Measurements from ENCODE around the gene NDUFV2. TPM values are rescaled to one million over a fixed set of nuclear protein-coding genes. Genes with fewer than 3 reads are reported as not detected.
"Not testable (repeated sequence)": the region's sequence is repeated elsewhere in the genome, so short reads cannot be mapped to it uniquely, and the experiment has no call there.

NDUFV2 gene
- total and polyA plus RNA-seq, 2 donors (not counting 3 experiments of a cell fraction or from before 2014, with no cell fraction given) = 65.7 to 152 TPM

DNA sequence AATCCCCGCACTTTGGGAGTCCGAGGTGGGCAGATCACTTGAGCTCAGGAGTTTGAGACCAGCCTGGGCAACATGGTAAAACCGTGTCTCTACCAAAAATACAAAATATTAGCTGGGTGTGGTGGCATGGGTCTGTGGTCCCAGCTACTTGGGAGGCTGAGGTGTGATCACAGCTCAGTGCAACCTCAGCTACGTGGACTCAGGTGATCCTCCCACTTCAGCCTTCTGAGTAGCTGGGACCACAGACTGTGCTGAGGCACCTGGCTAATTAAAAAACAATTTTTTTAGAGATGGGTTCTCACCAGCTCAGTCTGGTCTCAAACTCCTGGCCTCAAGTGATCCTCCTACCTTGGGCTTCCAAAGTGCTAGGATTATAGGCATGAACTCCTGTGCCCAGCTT lies 57.5 kb downstream of the NDUFV2 start:
- Histone ChIP-seq H3K9ac (replicated peaks; ENCODE audit: extremely low read depth, insufficient read depth, low read length) (no peak overlapping the region), H3K4me2 (ENCODE audit: insufficient read depth, low read length) (no peak overlapping the region), H4K20me1 (replicated peaks; ENCODE audit: control insufficient read depth, extremely low read depth, insufficient read depth, low read length) (peaks cover 2% of the 10 kb centered on the region), H3K9me1 (replicated peaks; ENCODE audit: control insufficient read depth, extremely low read depth, insufficient read depth, low read length) (no peaks in the 10 kb centered on the region), H3K9me3 (replicated peaks; ENCODE audit: control insufficient read depth, insufficient read depth, low read length) (no peaks in the 10 kb centered on the region), H3K27me3 (ENCODE audit: control insufficient read depth in 2 of 2, insufficient read depth in 2 of 2, low read length in 2 of 2) (no peaks in the 10 kb centered on the region), H2AFZ (ENCODE audit: low read depth, low read length) (no peak overlapping the region), H3K4me1 (ENCODE audit: control insufficient read depth, extremely low read depth, insufficient read depth, low read length) (no peaks in the 10 kb centered on the region), H3K79me2 (ENCODE audit: control insufficient read depth, insufficient read depth, low read length) (peaks cover 83% of the 10 kb centered on the region), H3K36me3 (ENCODE audit: control insufficient read depth in 2 of 2, extremely low read depth in 1 of 2, insufficient read depth in 2 of 2, low read length in 2 of 2) (no peaks in the 10 kb centered on the region), H3K27ac (ENCODE audit: insufficient read depth, low read depth, low read length) (no peak overlapping the region), H3K4me3 (replicated peaks in 1 of 3; ENCODE audit: insufficient read depth in 1 of 3, low read depth in 1 of 3, low read length in 3 of 3) (no peak overlapping the region)
- dilution Hi-C loops (cut with MboI; ENCODE audit: extremely low pct_ligation_motif_present, low sequenced_read_pairs) (no loop called here), intact Hi-C loops (cut with micrococcal nuclease) (no loop called here)
- no TSS peak for BruUV-seq (replicated peaks)
- ChIA-PET CTCF (interaction anchor here (1.4 to 1.9 kb wide), 4 partner anchors 9 to 357 kb away, joined by 4 to 8 read pairs (median 8); no protein-coding TSS in a partner anchor), POLR2A (no interaction called here)
- FAIRE-seq (no peak), DNase-seq (ENCODE audit: low read depth, low spot score) (no peak)
- TF ChIP-seq EZH2 (IDR thresholded peaks at IDR 0.05; ENCODE audit: borderline replicate concordance, low read depth, low read length, severe bottlenecking) = no peak
- no peak for TF ChIP-seq POLR2A (IDR thresholded peaks at IDR 0.05; ENCODE audit: low read depth, low read length)
- TF ChIP-seq, protein P1, sequence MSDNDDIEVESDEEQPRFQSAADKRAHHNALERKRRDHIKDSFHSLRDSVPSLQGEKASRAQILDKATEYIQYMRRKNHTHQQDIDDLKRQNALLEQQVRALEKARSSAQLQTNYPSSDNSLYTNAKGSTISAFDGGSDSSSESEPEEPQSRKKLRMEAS (IDR thresholded peaks at IDR 0.05; ENCODE audit: insufficient read depth, insufficient read length) = no peak
- TF ChIP-seq GATA2 (IDR thresholded peaks at IDR 0.05; ENCODE audit: insufficient read depth, insufficient read length, low read depth, low read length) = no peak
- TF ChIP-seq MYC (IDR thresholded peaks at IDR 0.05; ENCODE audit: low read depth, low read length) = no peak
- TF ChIP-seq, protein P2, sequence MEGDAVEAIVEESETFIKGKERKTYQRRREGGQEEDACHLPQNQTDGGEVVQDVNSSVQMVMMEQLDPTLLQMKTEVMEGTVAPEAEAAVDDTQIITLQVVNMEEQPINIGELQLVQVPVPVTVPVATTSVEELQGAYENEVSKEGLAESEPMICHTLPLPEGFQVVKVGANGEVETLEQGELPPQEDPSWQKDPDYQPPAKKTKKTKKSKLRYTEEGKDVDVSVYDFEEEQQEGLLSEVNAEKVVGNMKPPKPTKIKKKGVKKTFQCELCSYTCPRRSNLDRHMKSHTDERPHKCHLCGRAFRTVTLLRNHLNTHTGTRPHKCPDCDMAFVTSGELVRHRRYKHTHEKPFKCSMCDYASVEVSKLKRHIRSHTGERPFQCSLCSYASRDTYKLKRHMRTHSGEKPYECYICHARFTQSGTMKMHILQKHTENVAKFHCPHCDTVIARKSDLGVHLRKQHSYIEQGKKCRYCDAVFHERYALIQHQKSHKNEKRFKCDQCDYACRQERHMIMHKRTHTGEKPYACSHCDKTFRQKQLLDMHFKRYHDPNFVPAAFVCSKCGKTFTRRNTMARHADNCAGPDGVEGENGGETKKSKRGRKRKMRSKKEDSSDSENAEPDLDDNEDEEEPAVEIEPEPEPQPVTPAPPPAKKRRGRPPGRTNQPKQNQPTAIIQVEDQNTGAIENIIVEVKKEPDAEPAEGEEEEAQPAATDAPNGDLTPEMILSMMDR (IDR thresholded peaks at IDR 0.05; ENCODE audit: extremely low read depth in 1 of 2, insufficient read depth in 1 of 2, low read depth in 1 of 2, low read length in 2 of 2) = no peak
- TF ChIP-seq FOS (IDR thresholded peaks at IDR 0.05; ENCODE audit: borderline replicate concordance, insufficient read depth, low read length) = no peak

DNA sequence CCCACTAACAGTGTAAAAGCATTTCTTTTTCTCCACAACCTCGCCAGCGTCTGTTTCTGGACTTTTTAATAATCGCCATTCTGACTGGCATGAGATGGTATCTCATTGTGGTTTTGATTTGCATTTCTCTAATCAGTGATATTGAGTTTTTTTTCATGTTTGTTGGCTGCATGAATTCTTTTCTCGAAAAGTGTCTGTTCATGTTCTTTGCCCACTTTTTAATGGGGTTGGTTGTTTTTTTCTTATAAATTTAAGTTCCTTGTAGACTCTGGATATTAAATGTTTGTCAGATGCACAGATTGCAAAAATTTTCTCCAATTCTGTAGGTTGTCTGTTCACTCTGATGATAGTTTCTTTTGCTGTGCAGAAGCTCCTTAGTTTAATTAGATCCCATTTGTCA lies 60.2 kb downstream of the NDUFV2 start:
- H4K20me1 ChIP-seq (replicated peaks; ENCODE audit: control insufficient read depth, extremely low read depth, insufficient read depth, low read length); H3K9ac ChIP-seq (replicated peaks; ENCODE audit: extremely low read depth, insufficient read depth, low read length); H3K27ac ChIP-seq (ENCODE audit: insufficient read depth, low read depth, low read length); CTCF ChIA-PET; intact Hi-C loops (cut with micrococcal nuclease); H3K27me3 ChIP-seq (ENCODE audit: control insufficient read depth in 2 of 2, insufficient read depth in 2 of 2, low read length in 2 of 2); dilution Hi-C loops (cut with MboI; ENCODE audit: extremely low pct_ligation_motif_present, low sequenced_read_pairs); H2AFZ ChIP-seq (ENCODE audit: low read depth, low read length); H3K9me1 ChIP-seq (replicated peaks; ENCODE audit: control insufficient read depth, extremely low read depth, insufficient read depth, low read length); DNase-seq (ENCODE audit: low read depth, low spot score); POLR2A ChIA-PET; H3K4me2 ChIP-seq (ENCODE audit: insufficient read depth, low read length); BruUV-seq (replicated peaks); H3K36me3 ChIP-seq (ENCODE audit: control insufficient read depth in 2 of 2, extremely low read depth in 1 of 2, insufficient read depth in 2 of 2, low read length in 2 of 2); H3K4me3 ChIP-seq (replicated peaks in 1 of 3; ENCODE audit: insufficient read depth in 1 of 3, low read depth in 1 of 3, low read length in 3 of 3); H3K9me3 ChIP-seq (replicated peaks; ENCODE audit: control insufficient read depth, insufficient read depth, low read length); FAIRE-seq; H3K4me1 ChIP-seq (ENCODE audit: control insufficient read depth, extremely low read depth, insufficient read depth, low read length): not testable (repeated sequence)
- peaks cover 68% of the 10 kb centered on the region for H3K79me2 ChIP-seq (ENCODE audit: control insufficient read depth, insufficient read depth, low read length)

DNA sequence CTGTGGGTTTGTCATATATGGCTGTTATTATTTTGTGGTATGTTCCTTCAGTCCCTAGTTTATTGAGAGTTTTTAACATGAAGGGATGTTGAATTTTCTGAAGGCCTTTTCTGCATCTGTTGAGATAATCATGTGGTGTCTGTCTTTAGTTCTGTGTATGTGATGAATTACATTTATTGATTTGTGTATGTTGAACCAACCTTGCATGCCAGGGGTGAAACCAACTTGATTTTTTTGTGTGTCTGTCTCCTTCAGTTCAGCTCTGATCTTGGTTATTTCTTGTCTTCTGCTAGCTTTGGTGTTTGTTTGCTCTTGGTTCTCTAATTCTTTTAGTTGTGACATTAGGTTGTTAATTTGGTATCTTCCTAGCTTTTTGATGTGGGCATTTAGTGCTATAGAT lies 61.6 kb downstream of the NDUFV2 start:
- POLR2A ChIA-PET = not testable (repeated sequence)

More for the DNA sequence above, 61.6 kb downstream of the NDUFV2 start:
- H3K27me3 ChIP-seq (ENCODE audit: control insufficient read depth in 2 of 2, insufficient read depth in 2 of 2, low read length in 2 of 2); BruUV-seq (replicated peaks); CTCF ChIA-PET; H3K36me3 ChIP-seq (ENCODE audit: control insufficient read depth in 2 of 2, extremely low read depth in 1 of 2, insufficient read depth in 2 of 2, low read length in 2 of 2); dilution Hi-C loops (cut with MboI; ENCODE audit: extremely low pct_ligation_motif_present, low sequenced_read_pairs); H3K4me2 ChIP-seq (ENCODE audit: insufficient read depth, low read length); H3K9me3 ChIP-seq (replicated peaks; ENCODE audit: control insufficient read depth, insufficient read depth, low read length); H3K9me1 ChIP-seq (replicated peaks; ENCODE audit: control insufficient read depth, extremely low read depth, insufficient read depth, low read length); H4K20me1 ChIP-seq (replicated peaks; ENCODE audit: control insufficient read depth, extremely low read depth, insufficient read depth, low read length); intact Hi-C loops (cut with micrococcal nuclease); H3K27ac ChIP-seq (ENCODE audit: insufficient read depth, low read depth, low read length); H3K4me3 ChIP-seq (replicated peaks in 1 of 3; ENCODE audit: insufficient read depth in 1 of 3, low read depth in 1 of 3, low read length in 3 of 3); H3K9ac ChIP-seq (replicated peaks; ENCODE audit: extremely low read depth, insufficient read depth, low read length); FAIRE-seq; DNase-seq (ENCODE audit: low read depth, low spot score); H2AFZ ChIP-seq (ENCODE audit: low read depth, low read length); H3K4me1 ChIP-seq (ENCODE audit: control insufficient read depth, extremely low read depth, insufficient read depth, low read length): not testable (repeated sequence)
- H3K79me2 ChIP-seq (ENCODE audit: control insufficient read depth, insufficient read depth, low read length) = peaks cover 57% of the 10 kb centered on the region

All from endothelial cell of umbilical vein (primary cell).